ENCODE measurements around the gene COQ8B. TPM values are rescaled to one million over a fixed set of nuclear protein-coding genes. Genes with fewer than 3 reads are reported as not detected.

COQ8B gene
- total RNA-seq, 1 donor from 2014 or later, result 24.0 TPM

DNA sequence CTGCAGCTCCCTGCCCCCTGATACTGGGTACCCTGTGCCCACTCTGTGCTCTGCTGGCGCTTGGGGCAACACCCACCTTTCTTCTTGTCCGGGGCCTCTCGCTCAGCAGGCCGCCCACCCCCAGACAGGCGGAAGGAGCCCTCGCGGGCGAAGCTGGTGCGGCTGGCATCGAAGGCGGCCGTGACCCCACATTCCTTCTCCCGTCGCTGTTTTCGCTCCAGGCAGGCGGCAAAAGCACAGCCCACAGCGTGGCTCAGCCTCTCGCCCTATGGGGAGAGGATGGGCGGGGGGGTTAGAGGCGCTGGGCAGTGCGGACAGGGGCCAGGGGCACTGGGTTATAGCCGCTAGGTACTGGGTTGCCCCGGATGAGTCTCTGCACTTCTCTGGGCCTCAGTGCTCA, 39.5 kb downstream of the COQ8B start:
- H3K36me3 ChIP-seq, result peaks cover 96% of the 10 kb centered on the region
- no peak for DNase-seq
- TF ChIP-seq CTCF (IDR thresholded peaks at IDR 0.05; ENCODE audit: borderline replicate concordance), result no peak
- H3K9me3 ChIP-seq (replicated peaks), result no peaks in the 10 kb centered on the region
- no peak overlapping the region for H3K4me3 ChIP-seq
- no peaks in the 10 kb centered on the region for H3K27me3 ChIP-seq (ENCODE audit: low read depth)
- peaks cover 5% of the 10 kb centered on the region for H3K4me1 ChIP-seq
- H3K27ac ChIP-seq (replicated peaks), result no peak overlapping the region
- intact Hi-C loops (cut with micrococcal nuclease), result no loop called here

- Histone ChIP-seq H3K27ac (replicated peaks) (peak overlapping the region; percentile 29), H3K36me3 (peaks cover 97% of the 10 kb centered on the region), H3K9me3 (replicated peaks) (peaks cover 1% of the 10 kb centered on the region), H3K4me3 (no peak overlapping the region), H3K4me1 (peaks cover 18% of the 10 kb centered on the region), H3K27me3 (ENCODE audit: low read depth) (no peaks in the 10 kb centered on the region)
- no peak for TF ChIP-seq CTCF (IDR thresholded peaks at IDR 0.05; ENCODE audit: borderline replicate concordance)
- intact Hi-C loops (cut with micrococcal nuclease), result no loop called here
- no peak for DNase-seq
These were observed 42.4 kb downstream of the COQ8B start for GRCh38 chr19:40674291-40674690.

GRCh38 chr19:40673397-40673796, 43.3 kb downstream of the COQ8B start:
- no peak overlapping the region for H3K4me3 ChIP-seq
- no peak overlapping the region for H3K27ac ChIP-seq (replicated peaks)
- H3K27me3 ChIP-seq (ENCODE audit: low read depth), result no peaks in the 10 kb centered on the region
- no peak for DNase-seq
- H3K36me3 ChIP-seq, result peaks cover 97% of the 10 kb centered on the region
- no peak for TF ChIP-seq CTCF (IDR thresholded peaks at IDR 0.05; ENCODE audit: borderline replicate concordance)
- H3K9me3 ChIP-seq (replicated peaks), result peaks cover 4% of the 10 kb centered on the region
- H3K4me1 ChIP-seq, result peaks cover 18% of the 10 kb centered on the region
- intact Hi-C loops (cut with micrococcal nuclease), result no loop called here

DNA sequence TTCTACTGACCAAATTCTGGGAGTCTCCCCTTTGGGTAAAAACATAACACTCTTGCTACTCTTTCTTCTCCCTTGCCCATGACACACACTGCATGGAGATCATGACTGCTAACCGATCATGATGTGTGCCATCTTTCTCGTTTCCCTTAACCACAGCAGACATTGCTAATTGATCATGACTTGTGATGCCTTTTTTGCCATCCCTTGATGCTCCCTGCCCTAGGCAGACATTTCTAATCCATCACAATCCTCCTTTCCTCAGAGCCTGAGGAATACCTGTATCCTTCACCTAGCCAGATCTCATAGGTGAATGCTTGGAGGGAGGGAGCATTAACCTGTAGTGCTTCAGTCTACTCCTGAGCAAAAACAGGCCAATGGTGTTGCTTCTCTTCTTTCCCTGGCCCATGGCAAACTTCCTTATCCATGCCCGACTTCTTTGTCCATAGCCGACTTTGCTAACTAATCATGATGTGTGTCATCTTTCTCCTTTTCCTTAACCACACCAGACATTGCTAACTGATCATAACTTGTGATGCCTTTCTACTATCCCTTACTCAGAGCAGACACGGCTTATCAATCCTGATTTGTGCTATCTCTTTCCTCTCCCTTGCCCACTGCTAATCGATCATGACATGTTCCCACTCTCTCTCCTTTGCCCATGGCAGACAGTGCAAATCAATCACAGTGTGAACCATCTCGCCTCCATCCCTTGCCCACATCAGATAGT, 44.0 kb downstream of the COQ8B start:
- peaks cover 18% of the 10 kb centered on the region for H3K4me1 ChIP-seq
- H3K27ac ChIP-seq (replicated peaks), result no peak overlapping the region
- peaks cover 97% of the 10 kb centered on the region for H3K36me3 ChIP-seq
- no peaks in the 10 kb centered on the region for H3K27me3 ChIP-seq (ENCODE audit: low read depth)
- DNase-seq, result no peak
- intact Hi-C loops (cut with micrococcal nuclease), result no loop called here
- no peak overlapping the region for H3K4me3 ChIP-seq
- H3K9me3 ChIP-seq (replicated peaks), result peaks cover 4% of the 10 kb centered on the region
- TF ChIP-seq CTCF (IDR thresholded peaks at IDR 0.05; ENCODE audit: borderline replicate concordance), result no peak

DNA sequence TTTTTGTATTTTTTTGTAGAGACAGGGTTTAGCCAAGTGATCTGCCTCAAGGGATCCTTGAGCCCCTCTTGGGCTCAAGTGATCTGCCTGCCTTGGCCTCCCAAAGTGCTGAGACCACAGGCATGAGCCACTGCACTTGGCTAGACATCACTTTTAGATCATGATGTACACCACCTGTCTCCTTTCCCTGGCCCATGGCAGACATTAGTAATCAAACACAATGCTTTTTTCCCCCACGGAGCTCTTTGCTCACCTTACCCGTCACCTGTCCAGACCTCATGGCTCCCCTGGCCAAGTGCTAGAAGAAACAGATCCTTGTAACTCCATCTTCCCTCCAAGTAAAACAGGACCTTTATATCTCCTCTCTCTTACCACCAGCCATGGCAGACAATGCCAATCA, 44.6 kb downstream of the COQ8B start:
- no peak overlapping the region for H3K4me3 ChIP-seq
- H3K27ac ChIP-seq (replicated peaks), result peak overlapping the region; percentile 66
- H3K36me3 ChIP-seq, result peaks cover 95% of the 10 kb centered on the region
- peaks cover 18% of the 10 kb centered on the region for H3K4me1 ChIP-seq
- peaks cover 4% of the 10 kb centered on the region for H3K9me3 ChIP-seq (replicated peaks)
- intact Hi-C loops (cut with micrococcal nuclease), result no loop called here
- TF ChIP-seq CTCF (IDR thresholded peaks at IDR 0.05; ENCODE audit: borderline replicate concordance), result no peak
- no peak for DNase-seq
- no peaks in the 10 kb centered on the region for H3K27me3 ChIP-seq (ENCODE audit: low read depth)
